Nephron progenitor cell (in vitro differentiated cells): Measurements from ENCODE around the gene ZFPM1.

Experiments used
- DNase-seq: peaks from one replicate; pipeline ENCODE4 v3.0.0; 2021
- H3K27ac Mint-ChIP-seq: 2 replicates; pipeline ENCODE4 v1.8.0; 2021; ENCODE audit warnings: mild to moderate bottlenecking, moderate library complexity, mixed read lengths
- H3K27me3 Mint-ChIP-seq: 2 replicates; pipeline ENCODE4 v1.8.0; 2021; ENCODE audit warnings: mild to moderate bottlenecking, low read depth, mixed read lengths; ENCODE audit not compliant: poor library complexity
- H3K36me3 Mint-ChIP-seq: 2 replicates; pipeline ENCODE4 v1.8.0; 2021; ENCODE audit warnings: low read depth, mixed read lengths
- H3K4me1 Mint-ChIP-seq: 2 replicates; pipeline ENCODE4 v1.8.0; 2021; ENCODE audit warnings: mixed read lengths
- H3K4me3 Mint-ChIP-seq: 2 replicates; pipeline ENCODE4 v1.8.0; 2021; ENCODE audit warnings: mild to moderate bottlenecking, moderate library complexity, mixed read lengths
- H3K9me3 Mint-ChIP-seq: 2 replicates; pipeline ENCODE4 v1.8.0; 2021; ENCODE audit warnings: mild to moderate bottlenecking, moderate library complexity, mixed read lengths
- CTCF ChIP-seq: fragments of 200-600 bp; sonication (generic); IDR thresholded peaks from 2 replicates; pipeline ENCODE4 v1.5.0; 2021; ENCODE audit warnings: antibody characterized with exemption

The ZFPM1 gene

GRCh38 chr16:88451586-88452481 lies 1.2 kb upstream of the ZFPM1 start:
- H3K4me3 Mint-ChIP-seq, result peak overlapping the region; percentile 79
- no peak for TF ChIP-seq CTCF
- DNase-seq, result no peak
- H3K9me3 Mint-ChIP-seq, result no peaks in the 10 kb centered on the region
- no peaks in the 10 kb centered on the region for H3K36me3 Mint-ChIP-seq
- H3K27me3 Mint-ChIP-seq, result peaks cover 45% of the 10 kb centered on the region
- peaks cover 26% of the 10 kb centered on the region for H3K4me1 Mint-ChIP-seq
- H3K27ac Mint-ChIP-seq, result no peak overlapping the region

GRCh38 chr16:88452482-88453216 lies 431 bp upstream of the ZFPM1 start:
- no peak for TF ChIP-seq CTCF
- Mint-ChIP-seq H3K27ac (no peak overlapping the region), H3K27me3 (peaks cover 52% of the 10 kb centered on the region), H3K4me1 (peaks cover 26% of the 10 kb centered on the region), H3K9me3 (no peaks in the 10 kb centered on the region), H3K36me3 (no peaks in the 10 kb centered on the region), H3K4me3 (peak overlapping the region; percentile 79)
- peak; percentile 100 for DNase-seq

- DNase-seq, result peak; percentile 60
- TF ChIP-seq CTCF, result no peak
- Mint-ChIP-seq H3K27me3 (peaks cover 49% of the 10 kb centered on the region), H3K4me3 (peak overlapping the region; percentile 74), H3K27ac (no peak overlapping the region), H3K9me3 (no peaks in the 10 kb centered on the region), H3K36me3 (no peaks in the 10 kb centered on the region), H3K4me1 (peaks cover 18% of the 10 kb centered on the region)
Measured at GRCh38 chr16:88453611-88454522, 787 bp downstream of the ZFPM1 start.

GRCh38 chr16:88454523-88454947 lies 1.5 kb downstream of the ZFPM1 start:
- H3K27ac Mint-ChIP-seq, result no peak overlapping the region
- H3K4me3 Mint-ChIP-seq, result peak overlapping the region; percentile 90
- H3K27me3 Mint-ChIP-seq, result peaks cover 49% of the 10 kb centered on the region
- peak; percentile 35 for DNase-seq
- no peaks in the 10 kb centered on the region for H3K36me3 Mint-ChIP-seq
- no peak for TF ChIP-seq CTCF
- H3K9me3 Mint-ChIP-seq, result no peaks in the 10 kb centered on the region
- peaks cover 14% of the 10 kb centered on the region for H3K4me1 Mint-ChIP-seq

- no peak for TF ChIP-seq CTCF
- H3K27me3 Mint-ChIP-seq, result peaks cover 44% of the 10 kb centered on the region
- no peak overlapping the region for H3K27ac Mint-ChIP-seq
- peak overlapping the region; percentile 72 for H3K4me3 Mint-ChIP-seq
- H3K9me3 Mint-ChIP-seq, result no peaks in the 10 kb centered on the region
- no peaks in the 10 kb centered on the region for H3K36me3 Mint-ChIP-seq
- DNase-seq, result peak; percentile 60
- peaks cover 14% of the 10 kb centered on the region for H3K4me1 Mint-ChIP-seq
Measured at GRCh38 chr16:88455610-88456355, 2.7 kb downstream of the ZFPM1 start.
